K562 (cell line): ENCODE data around the gene ANKS1B. TPM values are rescaled to one million over a fixed set of nuclear protein-coding genes. Genes with fewer than 3 reads are reported as not detected.

Source experiments
- ATAC-seq: fragments of 200-7000 bp; cut with Tn5 transposase; 3 replicates; pipeline ENCODE4 v1.9.1; 2020; ENCODE audit warnings: moderate library complexity
- BruUV-seq: library from RNA; stranded (reverse); fragments of 400-500 nt; replicated peaks from 2 replicates; lab custom pipeline; 2021; lab: Mats Ljungman, UMichigan
- CTCF ChIA-PET: fragments of 300-600 bp; formaldehyde crosslinking; extraction: SDS; loops from one replicate; lab custom pipeline; 2021; ENCODE audit warnings: low intra/inter-chr PET ratio; lab: Yijun Ruan, JAX
- POLR2A ChIA-PET: fragments of 300-600, 350-650 bp; sonication (Branson Sonifier 250); formaldehyde crosslinking; extraction: SDS; loops from one replicate; lab custom pipeline; 2021; ENCODE audit warnings: antibody characterized with exemption, inconsistent platforms; lab: Yijun Ruan, JAX
- DNase-seq, 4 experiments: peaks; one replicate each; pipeline versions ENCODE4 v3.0.0 to v3.0.0-alpha.2; 2011 to 2018; ENCODE audit warnings: low spot score in 3 of 4, mixed read lengths in 3 of 4; ENCODE audit errors: extremely low read depth in 1 of 4
- FAIRE-seq: peaks from 2 replicates; lab custom pipeline; 2011; peaks lifted over from hg19 to GRCh38; lab: Jason Lieb, UNC
- H2AFZ ChIP-seq: 2 replicates; pipeline ENCODE4 v1.6.0; 2011; ENCODE audit warnings: low read depth, low read length, control low read depth, inconsistent platforms
- H3K27ac ChIP-seq: fragments of 200-600 bp; 3 replicates; pipeline ENCODE4 v1.8.0; 2011; ENCODE audit warnings: low read depth, mild to moderate bottlenecking, control low read depth, inconsistent platforms, low read length, moderate library complexity, mixed read lengths; ENCODE audit errors: extremely low read depth
- H3K27me3 ChIP-seq, 2 experiments: fragments of 300-600 bp in 1 of 2; 2 replicates in 1 of 2; 3 replicates in 1 of 2; pipeline versions ENCODE4 v1.6.0 to v1.8.0; 2011; ENCODE audit warnings: inconsistent platforms in 2 of 2, low read length in 2 of 2, mild to moderate bottlenecking in 1 of 2, mixed read lengths in 1 of 2, moderate library complexity in 1 of 2; ENCODE audit not compliant: control insufficient read depth in 2 of 2, insufficient read depth in 2 of 2
- H3K36me3 ChIP-seq: fragments of 300-600 bp; 3 replicates; pipeline ENCODE4 v1.8.0; 2011; ENCODE audit warnings: mild to moderate bottlenecking, low read length, inconsistent platforms; ENCODE audit not compliant: control insufficient read depth, insufficient read depth
- H3K4me1 ChIP-seq, 2 experiments: fragments of 200-600 bp in 1 of 2; replicated peaks in 1 of 2; 2 replicates in 1 of 2; 3 replicates in 1 of 2; pipeline versions ENCODE4 v1.5.1 to v1.8.0; 2011; ENCODE audit warnings: inconsistent platforms in 2 of 2, low read length in 2 of 2, mild to moderate bottlenecking in 1 of 2, mixed read lengths in 1 of 2, moderate library complexity in 1 of 2; ENCODE audit not compliant: control insufficient read depth in 2 of 2, insufficient read depth in 2 of 2
- H3K4me2 ChIP-seq: 2 replicates; pipeline ENCODE4 v1.6.1; 2011; ENCODE audit warnings: low read length, control low read depth, inconsistent platforms, mixed read lengths; ENCODE audit not compliant: insufficient read depth
- H3K4me3 ChIP-seq: fragments of 200-600 bp; sonication (generic), shearing (Covaris generic); 2 replicates; pipeline ENCODE4 v1.5.1; 2016; ENCODE audit warnings: control low read depth, inconsistent platforms
- H3K79me2 ChIP-seq: fragments of 200-600 bp; 3 replicates; pipeline ENCODE4 v1.8.0; 2011; ENCODE audit warnings: low read length, inconsistent platforms; ENCODE audit not compliant: control insufficient read depth, insufficient read depth
- H3K9ac ChIP-seq, 2 experiments: 2 replicates each; pipeline versions ENCODE4 v1.6.0 to v1.6.1; 2011; ENCODE audit warnings: low read depth in 2 of 2, low read length in 2 of 2, control low read depth in 1 of 2, inconsistent platforms in 1 of 2, mild to moderate bottlenecking in 1 of 2, mixed read lengths in 1 of 2; ENCODE audit not compliant: insufficient read depth in 1 of 2
- H3K9me1 ChIP-seq: one replicate; pipeline ENCODE4 v1.6.0; 2011; ENCODE audit warnings: inconsistent platforms, mild to moderate bottlenecking, low read length, moderate library complexity; ENCODE audit not compliant: control insufficient read depth, insufficient read depth
- H3K9me3 ChIP-seq: replicated peaks from 2 replicates; pipeline ENCODE4 v1.5.1; 2011; ENCODE audit warnings: low read depth, low read length, inconsistent platforms; ENCODE audit not compliant: control insufficient read depth, insufficient read depth
- H4K20me1 ChIP-seq: replicated peaks from 2 replicates; pipeline ENCODE4 v1.6.1; 2011; ENCODE audit warnings: low read length, inconsistent platforms, mixed read lengths; ENCODE audit not compliant: control insufficient read depth, insufficient read depth
- CBFA2T3 ChIP-seq: fragments of 450-650 bp; IDR thresholded peaks from 2 replicates; pipeline ENCODE4 v1.6.1; 2017
- CC2D1A ChIP-seq: fragments of 450-650 bp; IDR thresholded peaks from 2 replicates; pipeline ENCODE4 v1.6.1; 2017; ENCODE audit warnings: mild to moderate bottlenecking
- CEBPG ChIP-seq, 3 experiments: fragments of 200-800 bp in 1 of 3; sonication (Bioruptor generic) in 1 of 3; sonication (generic) in 1 of 3; formaldehyde crosslinking in 1 of 3; IDR thresholded peaks in 2 of 3; conservative IDR thresholded peaks in 1 of 3; 2 replicates each; pipeline versions ENCODE4 v1.6.1 to v1.8.0; 2016 to 2022; ENCODE audit warnings: missing compliant biosample characterization in 2 of 3, missing genetic modification characterization in 2 of 3, mild to moderate bottlenecking in 1 of 3, missing genetic modification reagents in 1 of 3
- FOS ChIP-seq: IDR thresholded peaks from 3 replicates; pipeline ENCODE4 v1.6.1; 2011; ENCODE audit not compliant: insufficient read length; ENCODE audit errors: extremely low read depth
- GABPB2 ChIP-seq: fragments of 250-450 bp; sonication (Bioruptor Pico); conservative IDR thresholded peaks from 2 replicates; pipeline ENCODE4 v1.5.1; 2021; ENCODE audit warnings: mild to moderate bottlenecking
- MCM2 ChIP-seq: fragments of 450-650 bp; IDR thresholded peaks from 2 replicates; pipeline ENCODE4 v1.6.1; 2017; ENCODE audit warnings: low read depth, mild to moderate bottlenecking
- RBM34 ChIP-seq: fragments of 200-400 bp; formaldehyde crosslinking; IDR thresholded peaks from 2 replicates; pipeline ENCODE4 v1.6.1; 2018; ENCODE audit warnings: low read length, borderline replicate concordance; ENCODE audit not compliant: insufficient read depth
- ZMIZ1 ChIP-seq, 2 experiments: fragments of 150-350 bp in 1 of 2; IDR thresholded peaks; 2 replicates each; pipeline ENCODE4 v1.6.1; 2012 to 2016; ENCODE audit warnings: low read depth in 2 of 2, low read length in 2 of 2, mild to moderate bottlenecking in 1 of 2, moderate library complexity in 1 of 2
- WGBS: fragments of 100-300 bp; shearing (Covaris generic); methylation state at CpG from one replicate; pipeline ENCODE4 v1.1.6; 2016; ENCODE audit warnings: low coverage, mixed read lengths; ENCODE audit not compliant: insufficient coverage; ENCODE audit errors: missing lambda C conversion rate; 5-methylcytosine and 5-hydroxymethylcytosine counted together
- in situ Hi-C: fragments of 300-500 bp; cut with MboI; formaldehyde crosslinking; loops from 4 replicates; pipeline ENCODE4 v1.15.0; 2018; ENCODE audit warnings: inconsistent platforms, mixed read lengths
- intact Hi-C: fragments of 100-400 bp; cut with micrococcal nuclease; formaldehyde crosslinking; loops from 2 replicates; pipeline ENCODE4 v1.14.2; 2022
- polyA plus RNA-seq, 8 experiments: library from polyadenylated mRNA; depleted of rRNA in 4 of 8; stranded (reverse) in 5 of 8; unstranded in 3 of 8; fragments of >200 nt; fragmentation: Nextera tagmentation in 2 of 8; fragmentation: Illumina TruSeq in 1 of 8; extraction: Ambion mirVana in 2 of 8; extraction: Trizol in 1 of 8; gene quantifications; 2 replicates each; pipeline versions ENCODE4 v1.2.1 to v1.2.3, GENCODE V29; 2011 to 2014; ENCODE audit warnings: inconsistent platforms in 1 of 8, missing spikeins in 1 of 8
- total RNA-seq, 7 experiments: library from RNA; depleted of rRNA in 6 of 7; stranded (reverse); fragments of >200 nt in 6 of 7; fragmentation: Illumina TruSeq in 2 of 7; extraction: Trizol in 2 of 7; gene quantifications; 2 replicates each; pipeline versions ENCODE4 v1.2.1 to v1.2.3, GENCODE V29; 2011 to 2021; ENCODE audit warnings: low replicate concordance in 1 of 7

Gene ANKS1B
- total and polyA plus RNA-seq, 9 of the 15 experiments (the other 6 are each of a cell fraction or from before 2014, with no cell fraction given), result 0.04 to 0.47 (median 0.28) TPM; not detected in 4

GRCh38 chr12:99706736-99707473, 277.8 kb downstream of the ANKS1B start:
- H4K20me1 ChIP-seq, result no peaks in the 10 kb centered on the region
- H3K27ac ChIP-seq, result no peak overlapping the region
- no peak overlapping the region for H2AFZ ChIP-seq
- no peaks in the 10 kb centered on the region for H3K9me1 ChIP-seq
- in situ Hi-C loops, result no loop called here
- WGBS, result 0% methylated on average over 6 of the region's 6 CpGs
- no peaks in the 10 kb centered on the region for H3K27me3 ChIP-seq
- no peak for ATAC-seq
- no peaks in the 10 kb centered on the region for H3K79me2 ChIP-seq
- no peaks in the 10 kb centered on the region for H3K4me1 ChIP-seq
- no peaks in the 10 kb centered on the region for H3K9me3 ChIP-seq
- H3K9ac ChIP-seq, result no peak overlapping the region
- TF ChIP-seq RBM34 (no peak), MCM2 (no peak), CC2D1A (no peak), CEBPG (CRISPR knock-in tag; IDR thresholded peaks at IDR 0.05) (no peak), CEBPG (tag; conservative IDR thresholded peaks at IDR 0.05 in 1 of 2, IDR thresholded peaks at IDR 0.05 in 1 of 2) (peak in 1 of 2 experiments; percentile 44; a peak in 1 of 4 replicates), ZMIZ1 (IDR thresholded peaks at IDR 0.05; ENCODE audit: low read depth in 2 of 2, low read length in 2 of 2) (no peak), CBFA2T3 (no peak), FOS (no peak), GABPB2 (CRISPR knock-in tag) (no peak)
- no peak for DNase-seq
- POLR2A ChIA-PET, result no interaction called here
- no TSS peak for BruUV-seq
- FAIRE-seq, result no peak
- H3K36me3 ChIP-seq, result no peaks in the 10 kb centered on the region
- H3K4me2 ChIP-seq, result no peak overlapping the region
- intact Hi-C loops, result no loop called here
- H3K4me3 ChIP-seq, result no peak overlapping the region
- CTCF ChIA-PET, result no interaction called here
